GM18861 (cell line): ENCODE results near the gene ANKMY1.

ENCODE experiments used
- ATAC-seq: cut with Tn5 transposase; IDR thresholded peaks from one replicate; pipeline ENCODE4 v1.9.1; 2021; ENCODE audit not compliant: unreplicated experiment

ANKMY1 gene

DNA sequence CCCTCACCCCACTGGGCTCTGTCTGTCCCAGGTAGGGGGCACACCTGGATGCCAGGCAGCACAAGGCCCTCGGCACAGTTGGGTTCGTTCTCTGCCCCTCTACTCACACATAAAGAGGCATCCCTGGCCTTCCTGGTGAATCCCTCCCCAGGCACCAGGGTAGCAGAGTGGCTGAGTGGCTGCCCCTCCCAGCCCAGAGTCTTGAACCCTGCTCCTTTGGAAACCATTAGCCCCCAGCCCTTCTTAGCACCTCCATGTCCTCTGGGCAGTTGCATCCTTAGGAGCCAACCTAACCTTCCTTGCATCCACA, 120.3 kb downstream of the ANKMY1 start:
- ATAC-seq = no peak

GRCh38 chr2:240436683-240437550, 120.9 kb downstream of the ANKMY1 start:
- ATAC-seq = no peak

DNA sequence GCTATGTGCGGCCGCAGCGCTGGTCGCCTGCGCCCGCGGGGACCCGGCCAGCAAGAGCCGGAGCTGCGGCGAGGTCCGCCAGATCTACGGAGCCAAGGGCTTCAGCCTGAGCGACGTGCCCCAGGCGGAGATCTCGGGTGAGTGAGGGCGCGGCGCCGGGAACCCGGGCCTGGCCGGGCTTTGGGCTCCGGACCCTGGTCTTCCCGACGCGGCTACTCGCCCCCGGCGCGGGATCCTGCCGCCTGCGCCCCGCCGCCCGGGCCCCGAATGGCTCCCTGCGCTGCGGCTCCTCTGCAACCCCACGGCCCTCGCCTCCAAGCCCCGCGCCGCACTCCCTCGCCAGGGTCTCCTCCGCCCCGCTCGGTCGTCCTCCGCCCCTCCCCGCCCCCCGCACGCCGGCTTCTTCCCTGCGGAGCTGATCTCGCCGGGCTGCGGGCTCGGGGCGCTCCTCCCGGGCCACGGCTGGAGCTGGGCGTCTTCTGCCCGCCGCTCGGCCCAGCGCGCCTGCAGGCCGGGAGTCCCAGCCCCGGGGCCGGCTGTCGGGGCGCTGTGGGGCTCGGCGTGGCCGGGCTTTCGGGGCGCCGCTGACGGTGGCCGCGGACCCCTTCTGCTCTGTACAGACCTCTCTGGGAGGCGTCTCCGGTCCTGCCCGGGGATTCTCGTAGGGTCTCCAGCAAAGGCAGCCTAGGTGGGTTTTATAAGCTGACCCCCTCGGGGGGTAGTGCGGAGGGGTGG, 121.7 kb downstream of the ANKMY1 start:
- no peak for ATAC-seq

DNA sequence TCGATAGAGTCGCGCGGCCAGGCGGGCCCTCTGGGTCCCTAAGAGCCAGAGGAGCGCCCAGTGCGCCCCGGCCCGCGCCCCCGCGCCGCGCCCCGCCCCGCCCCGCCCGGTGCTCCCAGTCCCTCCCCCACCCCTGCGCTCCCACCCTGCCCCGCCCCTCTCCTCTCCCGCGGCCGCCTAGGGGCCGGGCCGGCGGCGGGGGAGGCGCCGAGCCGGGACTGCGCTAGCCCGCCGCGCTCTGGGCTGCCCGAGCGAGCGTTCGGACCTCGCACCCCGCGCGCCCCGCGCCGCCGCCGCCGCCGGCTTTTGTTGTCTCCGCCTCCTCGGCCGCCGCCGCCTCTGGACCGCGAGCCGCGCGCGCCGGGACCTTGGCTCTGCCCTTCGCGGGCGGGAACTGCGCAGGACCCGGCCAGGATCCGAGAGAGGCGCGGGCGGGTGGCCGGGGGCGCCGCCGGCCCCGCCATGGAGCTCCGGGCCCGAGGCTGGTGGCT, 122.3 kb downstream of the ANKMY1 start, which contains the start of gene GPC1:
Gene GPC1, plus strand, starts transcription at position 207 of the 491 bp plus-strand sequence. Its CDS starts 256 bp downstream, at position 463.
- no peak for ATAC-seq

- no peak for ATAC-seq
Observed at GRCh38 chr2:240434728-240435456, 122.9 kb downstream of the ANKMY1 start.

- ATAC-seq = no peak
Observed at GRCh38 chr2:240433973-240434727, 123.6 kb downstream of the ANKMY1 start.

DNA sequence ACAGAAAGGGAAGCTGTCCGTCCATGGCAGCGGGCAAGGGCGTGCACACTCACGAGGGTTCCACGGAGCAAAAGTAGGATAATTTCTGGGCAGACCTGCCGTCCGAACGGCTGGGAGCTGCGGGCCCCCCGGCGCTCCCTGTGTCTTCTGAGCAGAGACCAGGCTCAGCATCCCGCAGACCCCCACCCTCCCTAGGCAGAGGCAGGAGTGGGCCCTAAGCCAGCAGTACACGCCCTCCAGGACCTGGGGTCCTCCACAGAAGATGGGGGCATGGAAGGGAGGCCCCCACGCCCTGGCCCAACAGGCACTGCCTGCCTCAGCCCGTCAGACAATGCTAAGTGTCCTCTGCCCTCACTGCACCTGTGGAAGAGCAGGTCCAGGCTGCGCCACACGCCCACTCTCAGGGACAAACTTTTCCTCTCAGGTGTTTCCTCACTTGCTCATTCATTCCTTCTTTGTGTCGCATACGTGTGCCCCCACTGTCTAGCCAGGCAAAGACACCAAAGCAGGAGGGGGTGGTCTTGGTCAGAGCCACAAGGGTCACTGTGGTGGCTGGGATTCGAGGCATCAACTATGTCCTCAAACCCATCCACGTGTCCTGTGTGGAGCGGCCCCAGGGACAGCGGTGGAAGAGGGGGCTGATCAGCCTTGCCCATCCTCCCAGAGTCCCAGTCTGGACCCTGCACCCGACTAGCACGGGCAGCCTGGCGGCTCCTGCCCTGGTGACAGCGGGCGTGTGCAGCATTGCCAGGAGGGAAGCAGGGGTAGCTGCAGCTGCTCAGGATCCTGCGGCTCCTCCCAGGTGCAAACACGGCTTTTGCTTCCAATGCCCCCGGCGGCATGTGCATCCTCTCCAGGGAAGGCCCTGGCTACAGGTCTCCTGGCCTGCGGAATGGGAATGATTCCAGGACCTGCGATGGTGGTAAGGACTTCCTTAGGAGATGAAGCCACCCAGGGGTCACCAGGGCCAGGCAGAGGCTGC, 124.7 kb downstream of the ANKMY1 start:
- ATAC-seq = no peak

GRCh38 chr2:240432430-240432819, 125.4 kb downstream of the ANKMY1 start:
- no peak for ATAC-seq

GRCh38 chr2:240431661-240432424, 125.9 kb downstream of the ANKMY1 start:
- no peak for ATAC-seq

DNA sequence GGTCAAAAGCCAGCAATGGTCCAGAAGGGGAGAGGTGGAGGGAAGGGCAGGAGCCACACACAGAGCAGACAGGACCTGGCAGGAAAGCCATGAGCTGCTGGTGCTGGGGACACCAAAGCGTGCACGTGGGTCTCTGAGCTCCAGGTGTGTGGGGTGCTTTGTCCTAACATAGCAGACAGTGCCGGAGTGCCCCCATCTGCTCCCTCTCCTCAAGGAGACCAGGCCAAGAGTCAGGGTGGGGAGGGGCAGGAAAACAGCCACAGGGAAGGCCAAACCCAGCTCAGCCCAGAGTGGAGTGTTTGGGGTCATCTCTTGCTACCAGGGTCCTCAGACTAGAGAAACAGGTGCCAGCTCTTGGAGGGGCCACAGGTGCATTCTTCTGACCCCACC, 126.5 kb downstream of the ANKMY1 start:
- no peak for ATAC-seq

- ATAC-seq = no peak
Observed at GRCh38 chr2:240430595-240430994, 127.2 kb downstream of the ANKMY1 start.

GRCh38 chr2:240429872-240430491, 127.8 kb downstream of the ANKMY1 start:
- ATAC-seq = no peak
